GM18858 (cell line): ENCODE data around the gene TYW5.
A peak's percentile ranks its signal among the peaks of the same experiment; 100 is the strongest.

ENCODE experiments used
- ATAC-seq: cut with Tn5 transposase; IDR thresholded peaks from one replicate; pipeline ENCODE4 v1.9.1; 2021; ENCODE audit not compliant: unreplicated experiment

Gene TYW5

GRCh38 chr2:199955339-199956061 is at the start of gene TYW5, which contains the start of gene MAIP1:
TYW5 (minus strand) TSS chr2:199955491; CDS start chr2:199955470, 21 bp downstream.
MAIP1 (plus strand) TSS chr2:199955582; CDS start chr2:199955799, 217 bp downstream.
- peak; percentile 73 for ATAC-seq

GRCh38 chr2:200003444-200003843 is 48.2 kb upstream of the TYW5 start:
- no peak for ATAC-seq

GRCh38 chr2:200000444-200001163 is 45.3 kb upstream of the TYW5 start:
- no peak for ATAC-seq

GRCh38 chr2:199999166-199999565 is 43.9 kb upstream of the TYW5 start:
- ATAC-seq = no peak

- no peak for ATAC-seq
Measured at GRCh38 chr2:199997296-199997695, 42.0 kb upstream of the TYW5 start.

- no peak for ATAC-seq
Measured at GRCh38 chr2:199994896-199995295, 39.6 kb upstream of the TYW5 start.

GRCh38 chr2:199994371-199994770 is 39.1 kb upstream of the TYW5 start:
- no peak for ATAC-seq

- no peak for ATAC-seq
Measured at GRCh38 chr2:199992296-199992695, 37.0 kb upstream of the TYW5 start.

GRCh38 chr2:199991691-199992090 is 36.4 kb upstream of the TYW5 start:
- no peak for ATAC-seq

- no peak for ATAC-seq
Measured at GRCh38 chr2:199989822-199990221, 34.5 kb upstream of the TYW5 start.

GRCh38 chr2:199988151-199988550 is 32.9 kb upstream of the TYW5 start:
- no peak for ATAC-seq

- ATAC-seq = no peak
Measured at GRCh38 chr2:199987586-199987985, 32.3 kb upstream of the TYW5 start.

GRCh38 chr2:199985625-199986207 is 30.4 kb upstream of the TYW5 start:
- peak; percentile 65 for ATAC-seq

- no peak for ATAC-seq
Measured at GRCh38 chr2:199984755-199985154, 29.5 kb upstream of the TYW5 start.

GRCh38 chr2:199984159-199984558 is 28.9 kb upstream of the TYW5 start:
- ATAC-seq = no peak

GRCh38 chr2:199983534-199983933 is 28.2 kb upstream of the TYW5 start:
- no peak for ATAC-seq

GRCh38 chr2:199982126-199982843 is 27.0 kb upstream of the TYW5 start:
- ATAC-seq = no peak

GRCh38 chr2:199979832-199980628 is 24.7 kb upstream of the TYW5 start:
- no peak for ATAC-seq

- no peak for ATAC-seq
Measured at GRCh38 chr2:199979398-199979797, 24.1 kb upstream of the TYW5 start.

- ATAC-seq = peak; percentile 60
Measured at GRCh38 chr2:199977984-199978415, 22.7 kb upstream of the TYW5 start.
